Hepatocyte (in vitro differentiated cells): ENCODE results near the gene IL1R1.

Source experiments
- EZH2 ChIP-seq: fragments of 200-600 bp; sonication (generic); IDR thresholded peaks from 2 replicates; pipeline ENCODE4 v1.6.1; 2016; ENCODE audit warnings: antibody characterized with exemption, mild to moderate bottlenecking, borderline replicate concordance
- EZH2phosphoT487 ChIP-seq: fragments of 200-600 bp; sonication (generic); IDR thresholded peaks from one replicate; pipeline ENCODE4 v1.6.1; 2018; ENCODE audit warnings: antibody characterized with exemption, mild to moderate bottlenecking, low read depth, moderate library complexity; ENCODE audit not compliant: unreplicated experiment, severe bottlenecking
- TF ChIP-seq, protein P1 (sequence below): fragments of 200-600 bp; sonication (generic); IDR thresholded peaks from 2 replicates; pipeline ENCODE4 v1.5.1; 2016; ENCODE audit warnings: antibody characterized with exemption, mild to moderate bottlenecking; ENCODE audit not compliant: poor library complexity

DNA sequence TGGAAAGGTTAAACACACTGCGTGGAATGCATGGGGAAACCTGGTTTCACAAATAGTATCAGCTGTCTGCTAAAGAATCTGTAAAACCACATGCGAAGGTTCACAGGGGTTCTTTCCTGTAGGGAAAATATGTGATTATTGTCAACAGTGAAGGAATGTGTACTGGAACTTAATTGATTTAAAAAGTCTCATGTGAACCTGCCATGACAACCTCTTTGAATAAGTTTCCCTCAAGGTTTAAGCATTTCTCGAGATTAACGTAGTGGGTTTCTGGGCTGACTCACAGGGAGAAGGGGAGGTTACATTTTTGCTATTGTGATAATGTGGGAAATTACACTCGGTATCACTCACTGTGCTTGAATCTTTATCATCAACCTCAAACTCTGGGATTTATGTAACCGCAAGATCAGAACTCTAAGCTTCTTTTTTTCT is 28.2 kb upstream of the IL1R1 start:
- TF ChIP-seq, protein P1, sequence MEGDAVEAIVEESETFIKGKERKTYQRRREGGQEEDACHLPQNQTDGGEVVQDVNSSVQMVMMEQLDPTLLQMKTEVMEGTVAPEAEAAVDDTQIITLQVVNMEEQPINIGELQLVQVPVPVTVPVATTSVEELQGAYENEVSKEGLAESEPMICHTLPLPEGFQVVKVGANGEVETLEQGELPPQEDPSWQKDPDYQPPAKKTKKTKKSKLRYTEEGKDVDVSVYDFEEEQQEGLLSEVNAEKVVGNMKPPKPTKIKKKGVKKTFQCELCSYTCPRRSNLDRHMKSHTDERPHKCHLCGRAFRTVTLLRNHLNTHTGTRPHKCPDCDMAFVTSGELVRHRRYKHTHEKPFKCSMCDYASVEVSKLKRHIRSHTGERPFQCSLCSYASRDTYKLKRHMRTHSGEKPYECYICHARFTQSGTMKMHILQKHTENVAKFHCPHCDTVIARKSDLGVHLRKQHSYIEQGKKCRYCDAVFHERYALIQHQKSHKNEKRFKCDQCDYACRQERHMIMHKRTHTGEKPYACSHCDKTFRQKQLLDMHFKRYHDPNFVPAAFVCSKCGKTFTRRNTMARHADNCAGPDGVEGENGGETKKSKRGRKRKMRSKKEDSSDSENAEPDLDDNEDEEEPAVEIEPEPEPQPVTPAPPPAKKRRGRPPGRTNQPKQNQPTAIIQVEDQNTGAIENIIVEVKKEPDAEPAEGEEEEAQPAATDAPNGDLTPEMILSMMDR: no peak
- TF ChIP-seq EZH2: no peak
- no peak for TF ChIP-seq EZH2phosphoT487
